Activated naive CD8-positive, alpha-beta T cell treated with anti-CD3 and anti-CD28 coated beads, Interleukin-2, amount 50 U/mL, for 16 hours (primary cell): Measurements from ENCODE around the gene NEU4.
"Not testable (repeated sequence)": the region's sequence is repeated elsewhere in the genome, so short reads cannot be mapped to it uniquely, and the experiment has no call there.

Experiments
- DNase-seq: peaks from one replicate; pipeline ENCODE4 v3.0.0-alpha.2; 2020; ENCODE audit warnings: low read depth, low spot score

NEU4 gene

DNA sequence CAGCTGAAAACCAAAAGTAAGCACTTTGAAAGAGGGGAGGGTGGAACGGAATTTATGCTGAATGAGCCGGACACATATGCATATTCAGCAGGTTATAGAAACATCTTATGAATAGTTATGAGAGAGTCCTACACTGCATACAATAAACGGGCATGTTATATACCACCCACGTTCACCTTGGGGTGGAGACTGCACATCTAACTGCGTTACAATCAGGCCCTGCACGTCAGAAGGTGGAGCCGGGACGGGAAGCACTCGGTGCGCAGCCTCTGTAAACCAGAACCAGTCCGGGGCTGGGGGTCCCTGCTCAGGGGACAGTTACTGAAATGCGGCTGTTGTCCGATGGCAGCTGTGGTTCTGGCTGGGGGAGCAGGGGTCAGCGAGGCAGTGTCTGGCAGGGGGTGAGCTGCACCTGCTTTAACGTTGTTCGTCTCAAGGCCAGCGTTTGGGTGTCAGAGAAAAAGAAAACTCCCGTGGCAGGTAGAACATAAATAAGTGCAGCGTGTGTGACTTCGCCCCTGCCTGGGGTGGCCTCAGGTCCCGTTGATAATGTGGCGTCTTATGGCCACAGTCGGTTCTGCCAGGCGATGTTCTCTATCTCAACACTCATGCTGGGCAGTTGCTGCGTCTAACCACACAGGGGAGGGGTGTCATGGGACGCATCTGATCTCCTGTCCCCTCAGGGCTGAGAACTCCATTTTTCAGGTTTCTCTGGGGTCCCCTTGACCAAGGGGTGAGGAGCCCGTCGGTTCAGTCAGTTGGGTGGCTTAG, 24.9 kb downstream of the NEU4 start:
- DNase-seq, result not testable (repeated sequence)

DNA sequence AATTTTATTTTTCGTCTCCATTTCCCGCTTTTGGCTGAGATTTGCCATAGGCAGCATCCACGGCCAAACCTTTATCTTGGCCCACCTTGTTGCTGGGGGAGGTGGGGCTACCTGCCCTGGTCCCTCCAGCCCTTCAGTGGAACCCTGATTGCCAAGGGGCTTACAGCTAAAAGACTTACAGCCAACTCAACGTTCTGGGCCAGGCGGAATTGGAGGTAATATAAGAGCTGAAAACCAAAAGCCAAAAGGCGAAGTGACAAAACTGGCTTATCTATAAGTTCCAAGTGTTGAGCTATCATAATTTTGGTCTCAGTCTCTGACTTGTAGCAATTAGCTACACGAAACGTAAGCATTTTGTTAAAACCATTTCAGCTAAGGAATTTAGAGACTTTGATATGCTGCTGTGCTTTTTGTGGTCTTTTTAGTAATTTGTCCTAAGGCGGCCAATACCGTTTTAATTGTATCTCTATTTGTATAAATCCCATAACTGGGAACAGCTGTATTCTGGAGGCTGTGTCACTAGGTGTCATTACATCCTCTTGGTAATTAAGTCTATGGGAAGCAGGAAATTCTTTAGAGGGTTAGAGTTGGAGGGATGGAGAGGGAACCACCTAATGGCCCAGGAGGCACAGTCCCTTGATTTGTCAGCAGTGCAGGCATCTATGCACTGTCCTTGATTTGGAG, 25.7 kb downstream of the NEU4 start:
- no peak for DNase-seq

DNA sequence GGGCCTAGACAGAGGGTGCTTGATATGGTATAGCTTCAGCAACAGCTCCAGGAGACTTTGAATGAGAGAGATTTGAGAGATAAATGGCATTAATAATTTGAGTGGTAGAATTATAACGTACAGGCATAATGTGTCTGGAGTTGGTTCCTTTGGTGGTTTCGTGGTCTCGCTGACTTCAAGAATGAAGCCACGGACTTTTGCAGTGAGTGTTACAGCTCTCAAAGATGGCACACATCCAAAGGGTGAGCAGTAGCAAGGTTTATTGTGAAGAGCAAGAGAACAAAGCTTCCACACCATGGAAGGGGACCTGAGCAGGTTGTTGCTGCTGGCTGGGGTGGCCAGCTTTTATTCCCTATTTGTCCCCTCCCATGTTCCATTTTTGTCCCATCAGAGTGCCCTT, 26.6 kb downstream of the NEU4 start:
- DNase-seq, result no peak

DNA sequence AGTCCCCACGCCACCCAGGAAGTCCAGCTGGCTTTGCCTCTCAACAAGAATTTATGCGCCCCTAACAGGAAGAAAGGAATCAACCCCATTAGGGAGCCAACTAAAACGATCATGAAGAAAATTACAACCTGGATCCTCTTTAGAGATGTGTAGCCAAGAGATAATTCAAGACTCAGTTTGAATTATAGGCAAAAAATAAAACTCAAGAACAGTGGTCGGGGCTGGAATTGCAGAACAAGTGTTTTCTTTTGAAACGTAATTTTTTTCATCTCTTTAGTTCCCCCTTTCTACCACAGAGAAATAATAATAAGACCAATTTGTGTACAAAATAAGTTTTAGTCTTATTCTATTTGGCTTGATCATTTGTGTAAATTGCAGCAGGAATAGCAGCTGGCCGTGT, 27.3 kb downstream of the NEU4 start:
- no peak for DNase-seq

DNA sequence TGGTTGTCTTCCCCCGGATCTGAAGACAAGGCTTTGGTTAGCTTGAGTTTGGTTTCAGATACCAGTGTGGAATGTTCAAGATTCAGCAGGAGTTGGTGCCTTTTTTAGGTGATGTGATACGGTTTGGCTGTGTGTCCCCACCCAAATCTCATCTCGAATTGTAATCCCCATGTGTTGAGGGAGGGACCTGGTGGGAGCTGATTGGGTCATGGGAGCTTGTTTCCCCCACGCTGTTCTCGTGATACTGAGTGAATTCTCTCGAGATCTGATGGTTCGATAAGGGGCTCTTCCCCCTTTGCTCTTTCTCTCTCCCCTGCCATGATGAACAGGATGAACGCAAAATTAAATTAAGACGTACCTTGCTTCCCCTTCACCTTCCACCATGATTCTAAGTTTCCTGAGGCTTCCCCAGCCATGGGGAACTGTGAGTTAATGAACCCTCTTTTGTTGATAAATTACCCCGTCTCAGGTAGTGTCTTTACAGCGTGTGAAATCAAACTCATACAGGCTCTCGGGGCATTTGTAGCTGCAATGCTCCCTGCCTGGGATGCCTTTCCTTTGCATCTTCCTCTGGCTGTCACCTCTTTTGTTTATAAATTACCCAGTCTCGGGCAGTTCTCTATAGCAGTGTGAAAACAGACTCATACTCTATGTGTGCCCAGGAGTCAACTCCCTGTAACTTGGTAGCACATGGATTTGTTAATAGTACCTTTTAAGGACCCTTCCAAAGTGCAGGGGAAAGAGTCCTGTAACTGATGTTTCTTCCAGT, 28.4 kb downstream of the NEU4 start:
- no peak for DNase-seq

DNA sequence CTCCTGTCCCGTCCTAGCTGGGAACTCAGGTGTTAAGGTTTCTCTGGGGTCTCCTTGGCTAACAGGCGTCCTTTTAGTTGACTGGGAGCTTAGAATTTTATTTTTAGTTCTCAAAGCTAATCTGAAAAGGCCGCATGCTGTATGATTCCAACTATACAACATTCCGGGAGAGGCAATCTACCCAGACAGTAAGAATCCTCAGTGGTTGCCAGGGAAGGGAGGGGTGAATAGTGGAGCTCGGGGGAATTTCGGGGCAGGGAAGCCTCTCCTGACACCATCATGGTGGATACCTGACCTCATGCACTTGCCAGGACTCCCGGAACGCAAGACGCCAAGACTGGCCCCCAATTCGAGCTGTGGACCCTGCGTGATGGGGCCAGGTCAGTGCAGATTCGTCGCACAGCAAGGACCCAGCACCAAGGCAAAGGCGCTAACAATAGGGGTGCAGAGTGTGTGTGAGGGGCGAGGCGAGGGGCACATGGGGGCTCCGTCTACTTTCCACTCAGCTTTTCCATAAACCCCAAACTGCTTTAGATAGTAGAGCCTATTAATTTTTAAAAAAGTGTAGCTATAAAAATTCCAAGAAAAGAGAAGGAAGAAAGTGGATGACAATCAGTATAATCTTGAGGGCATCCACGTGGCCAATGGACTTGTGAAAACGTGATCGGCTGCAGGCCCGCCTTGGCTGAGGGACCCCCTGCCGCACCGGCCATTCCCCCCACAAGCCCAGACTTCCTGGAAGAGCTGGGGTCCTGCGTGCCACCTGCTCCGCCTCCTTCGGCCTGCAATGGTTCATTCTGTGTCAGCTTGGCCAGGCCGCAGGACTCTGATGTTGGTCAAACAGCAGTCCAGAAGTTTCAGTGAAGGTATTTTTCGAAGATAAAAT, 32.4 kb downstream of the NEU4 start:
- DNase-seq, result no peak

DNA sequence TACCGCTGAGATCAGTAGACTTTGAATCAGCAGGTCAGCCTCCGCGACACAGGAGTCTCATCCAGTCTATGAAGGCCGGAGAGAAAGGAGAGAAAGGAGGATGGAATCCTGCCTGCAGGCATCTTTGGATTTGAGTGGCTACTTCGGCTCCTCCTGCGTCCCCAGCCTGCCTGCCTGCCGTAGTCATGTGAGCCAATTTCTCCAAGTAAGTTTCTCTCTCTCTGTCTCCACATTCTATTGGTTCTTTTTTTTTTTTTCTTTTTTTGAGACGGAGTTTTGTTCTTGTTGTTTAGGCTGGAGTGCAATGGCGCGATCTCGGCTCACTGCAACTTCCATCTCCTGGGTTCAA, 33.0 kb downstream of the NEU4 start:
- no peak for DNase-seq

DNA sequence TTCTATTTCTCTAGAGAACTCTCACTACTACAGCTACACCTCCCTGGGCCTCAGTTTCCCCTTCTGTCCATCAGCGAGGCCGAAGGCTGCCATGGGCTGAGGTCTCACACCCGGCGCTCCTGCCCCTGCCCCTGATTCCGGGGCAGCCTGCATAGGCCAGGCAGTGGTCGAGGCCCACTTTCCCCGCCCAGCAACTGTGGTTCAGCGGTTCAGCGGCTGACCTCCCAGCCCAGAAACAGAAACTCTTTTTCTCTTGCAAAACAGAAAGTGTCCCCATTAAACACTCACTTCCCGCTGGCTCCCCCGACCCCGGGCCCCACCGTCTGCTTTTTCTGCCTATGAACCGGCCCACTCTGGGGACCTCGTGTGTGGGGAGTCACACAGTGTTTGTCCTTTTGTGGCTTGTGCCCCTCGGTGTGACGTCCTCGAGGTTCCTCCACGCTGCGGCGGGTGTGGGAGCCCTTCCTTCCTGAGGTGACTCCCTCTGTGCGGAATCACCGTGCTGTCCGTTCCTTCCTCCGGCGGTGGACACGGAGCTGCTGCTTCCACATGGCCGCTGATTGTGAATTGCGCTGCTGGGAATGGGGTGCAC, 33.7 kb downstream of the NEU4 start:
- no peak for DNase-seq

DNA sequence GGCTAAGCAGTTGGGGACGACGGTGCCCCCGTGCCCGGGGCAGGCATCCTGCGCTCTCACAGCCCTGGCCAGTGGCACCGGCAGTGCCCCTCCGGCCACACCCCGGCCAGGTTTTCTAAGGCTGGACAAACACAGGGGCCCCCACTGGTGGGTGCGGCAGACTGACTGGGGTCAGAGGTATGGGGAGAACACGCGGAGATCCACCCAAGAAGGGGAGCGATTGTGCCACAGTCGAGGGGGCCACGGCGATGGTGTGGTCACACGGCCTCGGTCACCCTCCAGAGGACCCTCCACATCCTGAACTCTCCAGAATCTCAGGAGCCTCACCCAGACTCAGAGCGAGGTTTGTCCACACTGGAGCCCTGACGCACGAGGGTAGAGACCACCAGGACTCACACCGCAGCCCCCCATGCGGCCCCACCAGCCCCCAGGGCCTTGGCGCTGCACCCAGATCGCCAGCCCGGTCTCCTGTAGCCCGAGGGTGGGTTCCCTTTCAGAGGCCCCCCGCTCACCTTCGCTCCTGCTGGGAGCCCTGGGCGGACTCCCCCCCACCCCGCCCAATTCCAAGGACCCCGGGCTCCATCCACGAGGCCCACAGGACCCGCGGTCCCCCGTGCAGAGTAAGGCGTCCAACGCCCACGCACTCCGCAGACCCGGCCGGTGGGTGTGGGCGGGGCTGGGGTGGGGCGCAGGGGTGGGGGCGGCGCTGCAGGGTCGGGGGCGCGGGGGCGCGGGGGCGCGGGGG, 34.5 kb downstream of the NEU4 start:
- no peak for DNase-seq

DNA sequence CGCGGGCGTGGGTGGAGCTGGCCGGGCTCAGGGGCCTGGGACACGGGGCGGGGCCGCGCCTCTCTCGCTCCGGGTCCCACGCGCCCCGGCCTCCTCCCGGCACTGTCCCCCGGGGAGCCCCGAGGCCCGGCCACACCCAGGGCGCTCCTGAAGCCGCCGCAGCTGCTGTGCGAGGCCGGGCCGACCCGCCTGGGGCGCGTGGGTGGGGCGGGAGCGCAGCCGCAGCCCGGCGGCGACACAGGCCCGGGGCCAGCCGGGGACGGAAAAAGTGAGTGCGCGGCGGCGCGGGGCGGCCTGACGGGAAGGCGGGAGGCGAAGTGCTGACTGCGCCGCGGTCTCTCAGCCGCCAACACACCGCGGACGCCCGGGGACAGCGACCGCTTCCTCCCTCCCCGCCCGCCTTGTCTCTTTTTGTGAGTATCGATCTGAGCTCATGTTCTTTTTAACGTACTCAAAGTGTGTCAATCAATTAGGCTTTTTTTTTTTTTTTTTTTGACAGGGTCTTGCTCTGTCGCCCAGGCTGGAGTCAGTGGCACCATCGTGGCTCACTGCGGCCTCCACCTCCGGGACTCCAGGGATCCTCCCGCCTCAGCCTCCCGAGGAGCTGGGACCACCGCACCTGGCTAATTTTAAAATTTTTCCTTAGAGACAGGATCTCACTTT, 35.2 kb downstream of the NEU4 start:
- DNase-seq, result peak; percentile 37

DNA sequence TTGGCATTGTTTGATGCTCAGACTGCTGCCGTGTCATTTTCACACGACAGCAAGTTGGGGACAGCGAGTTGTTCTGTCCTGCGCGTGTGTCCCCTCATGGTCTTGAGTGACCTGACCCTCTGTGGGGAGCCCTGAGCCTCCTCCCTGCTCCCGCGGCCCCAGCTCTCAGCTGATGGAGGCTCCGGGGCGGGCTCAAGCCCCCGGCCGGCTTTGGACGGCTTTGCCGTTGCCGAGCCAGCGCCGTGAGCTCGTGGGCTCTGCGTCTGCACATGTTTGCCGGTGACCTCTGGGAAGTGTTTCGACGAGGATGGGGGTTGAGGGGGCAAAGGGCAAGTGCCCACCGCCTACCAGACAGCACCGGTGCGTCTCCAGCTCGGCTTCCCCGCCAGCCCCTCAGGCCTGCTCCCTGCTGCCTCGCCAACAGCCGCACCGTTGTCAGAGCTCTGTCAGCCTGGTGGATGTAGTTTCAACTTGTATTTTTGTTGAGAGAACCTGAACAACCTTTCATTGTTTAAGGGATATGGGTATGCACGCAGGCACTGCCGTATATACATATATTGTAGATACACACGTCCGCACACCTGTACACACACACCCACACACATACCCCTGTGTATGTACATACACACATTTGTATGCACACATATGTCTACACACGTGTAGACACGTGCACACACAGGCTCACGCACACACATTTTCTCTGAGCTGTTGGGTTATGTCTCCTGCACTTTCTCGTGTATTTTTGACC, 36.0 kb downstream of the NEU4 start:
- no peak for DNase-seq

DNA sequence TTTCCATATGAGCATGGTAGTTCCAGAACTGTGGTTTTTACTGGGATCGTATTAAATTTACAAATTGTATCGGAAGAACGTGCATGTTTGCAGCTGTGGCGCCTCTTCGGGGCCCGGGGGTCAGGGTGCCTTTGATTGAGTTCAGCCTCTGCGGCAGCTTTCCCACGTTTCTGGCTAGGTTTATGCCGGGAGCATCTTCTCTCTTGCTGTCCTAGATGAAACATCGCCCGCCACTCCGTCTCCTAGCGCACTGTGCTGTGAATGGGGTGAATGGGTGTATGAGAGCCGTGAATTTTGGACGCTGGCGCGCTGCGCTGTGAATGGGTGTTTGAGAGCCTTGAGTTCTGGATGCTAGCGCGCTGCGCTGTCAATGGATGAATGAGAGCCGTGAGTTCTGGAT, 37.4 kb downstream of the NEU4 start:
- no peak for DNase-seq

DNA sequence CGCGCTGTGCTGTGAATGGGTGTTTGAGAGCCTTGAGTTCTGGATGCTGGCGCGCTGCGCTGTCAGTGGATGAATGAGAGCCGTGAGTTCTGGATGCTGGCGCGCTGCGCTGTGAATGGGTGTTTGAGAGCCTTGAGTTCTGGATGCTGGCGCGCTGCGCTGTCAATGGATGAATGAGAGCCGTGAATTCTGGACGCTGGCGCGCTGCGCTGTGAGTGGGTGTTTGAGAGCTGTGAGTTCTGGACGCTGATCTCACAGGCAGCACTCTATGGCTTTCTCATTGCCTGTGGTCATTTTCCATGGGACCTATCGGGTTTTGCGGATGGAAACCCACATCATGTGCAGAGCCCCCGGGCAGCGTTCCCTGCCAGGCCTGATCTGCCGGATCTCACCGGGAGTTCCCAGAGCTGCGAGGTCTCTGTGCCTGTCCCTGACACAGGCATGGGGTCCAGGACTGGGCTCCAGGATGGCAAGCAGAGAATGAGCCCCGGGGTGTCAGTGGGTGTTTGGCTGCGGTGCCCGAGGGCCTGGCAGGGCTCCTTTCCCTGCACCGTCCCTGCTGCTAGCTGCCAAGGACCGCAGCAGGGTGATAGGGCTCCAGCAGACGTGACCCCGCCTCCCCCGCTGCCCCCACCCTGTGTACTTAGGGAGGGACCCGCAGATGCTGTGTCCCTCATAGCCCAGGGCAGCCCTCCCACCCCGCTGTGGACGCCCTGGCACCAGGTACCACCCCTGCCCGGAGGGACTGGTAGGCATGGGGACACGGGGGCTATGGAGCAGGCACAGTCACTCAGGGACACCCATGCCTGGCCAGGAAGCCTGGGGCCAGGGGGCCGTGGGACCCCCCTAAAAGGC, 40.0 kb downstream of the NEU4 start:
- DNase-seq, result no peak

DNA sequence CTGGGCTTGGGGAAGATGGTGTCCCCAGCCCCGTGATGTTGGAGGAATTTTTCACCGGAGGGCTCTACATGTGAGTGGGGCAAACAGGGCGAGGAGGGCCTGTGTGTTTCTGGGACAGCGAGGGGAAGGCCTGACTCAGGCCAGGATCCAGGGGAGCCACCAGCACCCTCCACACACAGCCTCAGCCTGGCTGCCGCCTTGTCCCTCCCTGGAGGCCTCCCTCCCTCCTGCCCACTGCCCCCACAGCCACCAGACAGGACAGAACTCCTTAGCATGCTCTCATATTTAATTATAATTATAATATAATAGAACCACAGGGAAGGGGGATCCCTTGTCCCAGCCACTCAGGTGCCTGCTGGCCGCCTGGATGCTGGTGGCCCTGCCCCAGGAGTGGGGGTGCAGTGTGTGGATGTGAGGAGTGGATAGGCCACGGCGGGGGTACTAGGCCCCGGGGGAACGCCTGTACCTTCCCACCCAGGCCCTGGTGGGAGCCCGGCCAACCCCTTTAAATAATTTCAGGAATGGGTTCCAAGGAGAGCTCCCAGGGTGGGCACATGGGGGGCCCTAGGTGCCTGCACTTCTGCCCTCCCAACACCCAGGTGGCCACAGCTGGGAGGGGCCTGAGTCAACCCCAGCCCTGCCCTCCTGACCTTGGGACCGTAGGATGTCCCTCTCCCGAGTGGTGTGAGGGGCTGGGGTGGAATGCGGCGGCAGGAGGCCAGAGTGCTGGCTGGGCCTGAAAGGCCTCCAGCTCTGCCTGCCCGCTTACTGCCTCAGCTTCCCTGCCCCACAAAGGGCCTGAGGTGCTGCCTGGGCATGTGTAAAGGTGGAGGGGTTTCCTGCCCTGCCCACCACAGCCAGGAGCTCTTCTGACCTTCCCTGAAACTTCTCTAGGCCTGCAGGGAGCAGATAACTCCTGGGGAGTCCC, 40.9 kb downstream of the NEU4 start:
- DNase-seq, result no peak

DNA sequence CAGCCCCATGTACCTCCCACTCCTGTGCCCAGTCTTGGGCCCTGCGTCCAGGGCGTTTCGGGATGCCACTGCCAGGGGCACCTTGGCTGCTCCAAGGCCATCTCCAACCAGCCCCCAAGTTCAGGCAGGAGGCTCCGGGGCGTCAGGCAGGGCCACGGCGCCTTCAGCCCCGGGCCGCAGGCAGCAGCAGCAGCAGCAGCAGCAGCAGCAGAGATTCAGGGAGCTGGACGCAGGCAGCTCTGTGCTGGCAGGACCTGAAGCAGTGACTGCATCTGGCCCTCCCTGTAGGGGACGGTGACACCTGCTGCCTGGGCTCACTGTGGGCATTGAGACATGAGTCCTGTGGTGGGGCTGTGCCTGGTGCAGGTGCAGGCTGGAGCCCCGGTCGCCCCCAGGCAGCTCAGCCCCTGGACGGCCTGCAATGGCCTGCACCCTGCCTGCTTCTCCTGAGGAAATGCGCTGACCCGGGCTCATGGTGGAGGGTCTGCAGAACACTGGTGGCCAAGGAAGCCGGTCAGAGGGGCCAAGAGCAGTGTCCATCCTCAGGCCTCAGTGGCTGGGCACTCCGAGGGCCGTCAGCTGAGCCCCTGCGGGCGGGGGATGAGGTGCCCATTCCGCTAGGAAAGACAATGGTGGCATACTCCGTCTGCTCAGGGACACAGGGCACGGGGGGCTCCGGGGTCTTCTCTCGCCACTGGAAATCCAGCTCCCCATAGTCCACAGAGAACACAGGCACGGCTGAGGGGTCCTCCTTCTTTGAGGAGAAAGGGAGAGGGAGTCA, 41.7 kb downstream of the NEU4 start:
- no peak for DNase-seq

DNA sequence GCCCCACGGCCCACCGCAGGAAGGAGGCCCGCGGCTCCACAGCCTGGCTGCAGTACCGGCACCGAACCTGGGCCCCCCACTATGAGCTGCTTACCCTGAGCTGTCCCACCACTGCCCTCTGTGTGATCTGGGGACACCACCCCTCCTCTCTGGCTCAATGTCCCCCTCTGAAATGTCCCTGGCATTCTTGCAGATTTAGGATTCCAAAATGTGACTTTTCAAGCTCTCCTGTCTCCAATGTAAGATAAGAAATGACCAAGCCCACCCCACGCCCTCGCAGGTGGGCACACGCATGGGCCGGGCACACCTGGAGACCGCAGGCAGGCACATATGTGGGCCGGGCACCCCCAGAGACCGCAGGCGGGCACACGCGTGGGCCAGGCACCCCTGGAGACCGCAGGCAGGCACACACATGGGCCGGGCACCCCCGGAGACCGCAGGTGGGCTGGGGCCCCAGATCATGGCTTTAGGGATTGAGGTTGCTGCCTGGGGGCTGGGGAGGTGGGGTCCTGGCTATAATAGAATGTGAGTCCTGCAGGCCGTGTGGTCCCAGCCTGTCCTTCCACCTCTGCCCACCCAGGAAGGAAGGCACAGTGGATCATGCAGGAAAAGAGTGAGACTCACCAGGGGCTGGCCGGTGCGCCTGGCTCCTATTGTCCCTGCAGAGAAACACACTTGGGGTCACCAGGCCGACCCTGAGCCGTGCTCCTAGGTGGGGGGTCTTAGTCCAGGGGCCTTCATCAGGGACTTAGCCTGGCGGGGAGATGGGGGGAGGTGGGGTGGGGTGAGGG, 42.5 kb downstream of the NEU4 start:
- no peak for DNase-seq
